GM15510 (cell line): ENCODE results near the gene NEBL.

Source experiments
- POLR2A ChIP-seq: IDR thresholded peaks from 3 replicates; pipeline ENCODE4 v1.6.1; 2011; ENCODE audit warnings: borderline replicate concordance; ENCODE audit not compliant: insufficient read length; ENCODE audit errors: extremely low read depth

Gene NEBL

GRCh38 chr10:20744821-20745220 is 152.3 kb downstream of the NEBL start:
- no peak for TF ChIP-seq POLR2A

- TF ChIP-seq POLR2A, result no peak
Observed at GRCh38 chr10:20743942-20744341, 153.2 kb downstream of the NEBL start.

- TF ChIP-seq POLR2A, result no peak
Observed at GRCh38 chr10:20742737-20743541, 154.2 kb downstream of the NEBL start.

- no peak for TF ChIP-seq POLR2A
Observed at GRCh38 chr10:20740120-20740519, 157.0 kb downstream of the NEBL start.

- TF ChIP-seq POLR2A, result no peak
Observed at GRCh38 chr10:20737107-20737506, 160.0 kb downstream of the NEBL start.
